Measurements from ENCODE around the gene MRI1. TPM values are rescaled to one million over a fixed set of nuclear protein-coding genes. Genes with fewer than 3 reads are reported as not detected.

Gene MRI1
- total RNA-seq, 2 experiments from 2014 or later: 20.4 to 21.1 TPM

DNA sequence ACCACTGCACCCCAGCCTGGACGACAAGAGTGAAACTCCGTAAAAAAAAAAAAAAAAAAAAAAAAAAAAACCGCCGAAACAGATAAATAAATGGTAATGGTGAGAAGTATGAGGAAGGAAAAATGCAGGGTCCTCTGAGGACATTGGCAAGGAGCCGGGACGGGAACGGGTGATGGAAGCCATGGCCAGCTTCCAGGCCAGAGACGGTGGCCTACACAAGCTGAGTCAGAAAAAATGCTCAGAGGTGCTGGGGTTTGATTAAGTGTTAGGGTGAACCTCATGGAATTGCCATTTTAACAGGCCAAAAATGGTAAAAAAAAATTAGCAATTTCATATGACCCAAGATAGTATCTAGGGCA, 30.1 kb downstream of the MRI1 start:
- H3K9me3 ChIP-seq (ENCODE audit: control insufficient read depth in 1 of 2, insufficient read depth in 1 of 2, low read length in 2 of 2): no peaks in the 10 kb centered on the region
- Mint-ChIP-seq H3K4me1 (ENCODE audit: low read depth) (peaks cover 41% of the 10 kb centered on the region), H3K36me3 (ENCODE audit: low read depth) (peaks cover 4% of the 10 kb centered on the region), H3K27ac (peak overlapping the region; percentile 90), H3K9me3 (no peaks in the 10 kb centered on the region), H3K4me3 (peak overlapping the region; percentile 96), H3K27me3 (no peaks in the 10 kb centered on the region)
- H3K4me3 ChIP-seq (ENCODE audit: low read length): peak overlapping the region; percentile 70
- intact Hi-C loops (cut with DNase I, micrococcal nuclease): loop anchor here (2.0 kb wide), 2 partner anchors 20 to 52 kb away; partner anchors contain the start of gene C19orf53 (in 1 of the 2)
- ATAC-seq (ENCODE audit: poor library complexity) (peak; percentile 3), DNase-seq (peak in 1 of 14 experiments; percentile 37)
- H3K27ac ChIP-seq (ENCODE audit: low read depth in 1 of 2, low read length in 2 of 2): peak overlapping the region; percentile 59 to 64
- TF ChIP-seq, protein P1, sequence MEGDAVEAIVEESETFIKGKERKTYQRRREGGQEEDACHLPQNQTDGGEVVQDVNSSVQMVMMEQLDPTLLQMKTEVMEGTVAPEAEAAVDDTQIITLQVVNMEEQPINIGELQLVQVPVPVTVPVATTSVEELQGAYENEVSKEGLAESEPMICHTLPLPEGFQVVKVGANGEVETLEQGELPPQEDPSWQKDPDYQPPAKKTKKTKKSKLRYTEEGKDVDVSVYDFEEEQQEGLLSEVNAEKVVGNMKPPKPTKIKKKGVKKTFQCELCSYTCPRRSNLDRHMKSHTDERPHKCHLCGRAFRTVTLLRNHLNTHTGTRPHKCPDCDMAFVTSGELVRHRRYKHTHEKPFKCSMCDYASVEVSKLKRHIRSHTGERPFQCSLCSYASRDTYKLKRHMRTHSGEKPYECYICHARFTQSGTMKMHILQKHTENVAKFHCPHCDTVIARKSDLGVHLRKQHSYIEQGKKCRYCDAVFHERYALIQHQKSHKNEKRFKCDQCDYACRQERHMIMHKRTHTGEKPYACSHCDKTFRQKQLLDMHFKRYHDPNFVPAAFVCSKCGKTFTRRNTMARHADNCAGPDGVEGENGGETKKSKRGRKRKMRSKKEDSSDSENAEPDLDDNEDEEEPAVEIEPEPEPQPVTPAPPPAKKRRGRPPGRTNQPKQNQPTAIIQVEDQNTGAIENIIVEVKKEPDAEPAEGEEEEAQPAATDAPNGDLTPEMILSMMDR (IDR thresholded peaks at IDR 0.05): no peak
- ChIA-PET CTCF (interaction anchor here (0.7 to 1.8 kb wide), 3 partner anchors 10 to 205 kb away, joined by 3 to 4 read pairs (median 3); no protein-coding TSS in a partner anchor), POLR2A (interaction anchor here (0.6 to 3.4 kb wide), 11 partner anchors 20 to 237 kb away, joined by 3 to 21 read pairs (median 5); partner anchors contain the start of genes C19orf53, DCAF15, IL27RA and MRI1)
- H3K4me1 ChIP-seq (ENCODE audit: insufficient read depth, low read length): peaks cover 40% of the 10 kb centered on the region
- H3K27me3 ChIP-seq (ENCODE audit: control insufficient read depth in 1 of 2, insufficient read depth in 2 of 2, low read length in 2 of 2): no peaks in the 10 kb centered on the region
- H3K36me3 ChIP-seq (ENCODE audit: insufficient read depth, low read length): no peaks in the 10 kb centered on the region

DNA sequence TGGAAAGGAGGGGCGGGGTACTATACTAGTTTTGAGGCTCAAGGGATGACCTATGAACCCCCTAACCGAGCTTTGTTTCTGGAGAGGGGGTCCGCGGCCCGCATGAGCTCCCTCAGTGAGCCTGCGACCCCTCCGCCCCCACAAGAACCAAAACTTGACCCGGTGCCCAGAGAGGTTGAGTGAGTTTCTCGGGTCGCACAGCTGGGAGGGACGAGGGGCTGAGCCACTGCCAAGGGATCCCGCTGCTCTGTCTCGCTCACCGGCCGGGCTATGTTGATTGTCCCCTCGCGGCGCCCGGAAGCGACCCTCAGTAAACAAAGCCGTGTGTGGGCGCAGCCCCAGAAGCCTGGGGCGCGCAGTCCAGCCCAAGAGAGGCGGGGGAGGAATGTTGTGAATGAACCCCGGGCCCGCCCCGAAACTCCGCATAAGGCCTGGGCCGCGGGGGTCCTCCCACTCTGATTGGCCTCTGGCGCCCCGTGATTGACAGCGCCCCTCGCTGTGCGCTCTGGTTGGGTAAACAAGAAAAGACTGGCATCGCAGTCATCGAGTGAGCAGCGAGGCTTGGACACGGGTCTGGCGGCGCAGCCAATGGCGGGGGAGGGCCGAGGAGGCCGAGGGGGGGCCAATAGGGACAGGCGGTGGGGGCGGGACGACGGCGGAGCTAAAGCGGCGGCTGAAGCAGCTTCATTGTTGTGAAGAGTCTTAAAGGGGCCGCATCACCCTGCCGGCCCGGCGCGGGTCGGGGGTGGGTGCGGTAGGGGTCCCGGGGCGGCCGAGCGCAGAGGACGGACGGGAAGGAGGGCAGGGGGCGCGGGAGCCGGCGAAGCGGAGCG, 30.7 kb downstream of the MRI1 start, which contains the start of gene ZSWIM4:
TSS of gene ZSWIM4 (plus strand) at position 687 of the 833 bp plus-strand sequence. CDS start 206 bp downstream, outside the sequence.
- ATAC-seq (ENCODE audit: poor library complexity) (peak; percentile 85), DNase-seq (peak; percentile 66 to 97 (median 90))
- Histone ChIP-seq H3K27me3 (ENCODE audit: control insufficient read depth in 1 of 2, insufficient read depth in 2 of 2, low read length in 2 of 2) (no peaks in the 10 kb centered on the region), H3K27ac (ENCODE audit: low read depth in 1 of 2, low read length in 2 of 2) (peak within 1 kb of the TSS; percentile 59 to 64), H3K4me3 (ENCODE audit: low read length) (peak within 1 kb of the TSS; percentile 70), H3K36me3 (ENCODE audit: insufficient read depth, low read length) (no peaks in the 10 kb centered on the region), H3K9me3 (ENCODE audit: control insufficient read depth in 1 of 2, insufficient read depth in 1 of 2, low read length in 2 of 2) (no peaks in the 10 kb centered on the region), H3K4me1 (ENCODE audit: insufficient read depth, low read length) (peaks cover 34% of the 10 kb centered on the region)
- Mint-ChIP-seq H3K9me3 (no peaks in the 10 kb centered on the region), H3K4me1 (ENCODE audit: low read depth) (peaks cover 40% of the 10 kb centered on the region), H3K36me3 (ENCODE audit: low read depth) (peaks cover 4% of the 10 kb centered on the region), H3K27ac (peak within 1 kb of the TSS; percentile 90), H3K4me3 (peak within 1 kb of the TSS; percentile 96), H3K27me3 (no peaks in the 10 kb centered on the region)
- intact Hi-C loops (cut with DNase I, micrococcal nuclease): loop anchor here (1.0 to 2.0 kb wide), 3 partner anchors 20 to 52 kb away; partner anchors contain the start of gene C19orf53 (in 2 of the 2)
- CTCF ChIA-PET: interaction anchor here (0.6 to 1.8 kb wide), 3 partner anchors 11 to 67 kb away, joined by 3 to 4 read pairs (median 4); no protein-coding TSS in a partner anchor
- POLR2A ChIA-PET: interaction anchor here (0.6 to 3.8 kb wide), 14 partner anchors 7 to 323 kb away, joined by 3 to 21 read pairs (median 5); partner anchors contain the start of genes C19orf53, DCAF15, IL27RA and MRI1
- TF ChIP-seq, protein P1 (IDR thresholded peaks at IDR 0.05): no peak

DNA sequence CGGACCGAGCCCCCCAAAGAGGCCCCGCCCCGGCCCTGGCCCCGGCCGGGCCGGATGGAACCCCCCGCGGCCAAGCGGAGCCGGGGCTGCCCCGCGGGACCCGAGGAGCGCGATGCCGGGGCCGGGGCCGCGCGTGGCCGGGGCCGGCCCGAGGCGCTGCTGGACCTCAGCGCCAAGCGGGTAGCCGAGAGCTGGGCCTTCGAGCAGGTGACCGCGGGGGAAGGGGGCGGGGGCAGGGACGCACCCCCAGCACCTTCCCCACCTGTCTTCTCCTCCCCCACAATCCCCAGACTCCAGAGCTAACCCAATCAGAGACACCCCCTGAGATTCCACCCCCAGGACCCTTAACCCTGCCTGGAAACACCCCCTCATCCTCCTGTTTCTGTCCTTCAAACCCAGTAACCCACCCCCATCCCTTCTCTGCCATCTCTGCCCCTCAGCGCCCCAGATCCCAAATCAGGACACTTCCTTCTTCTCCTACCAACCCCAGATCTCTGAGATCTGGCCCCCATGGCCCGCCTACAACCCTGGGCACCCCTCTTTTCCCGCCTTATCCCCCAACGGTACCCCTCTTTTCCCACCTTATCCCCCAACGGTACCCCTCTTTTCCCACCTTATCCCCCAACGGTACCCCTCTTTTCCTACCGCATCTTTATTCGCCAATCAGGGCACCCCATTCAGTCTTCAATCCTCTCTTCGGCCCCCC, 31.4 kb downstream of the MRI1 start:
- POLR2A ChIA-PET: interaction anchor here (1.0 to 3.8 kb wide), 11 partner anchors 8 to 322 kb away, joined by 3 to 21 read pairs (median 6); partner anchors contain the start of genes C19orf53, IL27RA, MRI1 and PRKACA
- DNase-seq: peak in 1 of 14 experiments; percentile 35

More for the DNA sequence above, 31.4 kb downstream of the MRI1 start:
- CTCF ChIA-PET: interaction anchor here (0.6 to 3.2 kb wide), 3 partner anchors 25 to 67 kb away, joined by 4 to 16 read pairs (median 4); no protein-coding TSS in a partner anchor
- H3K36me3 Mint-ChIP-seq (ENCODE audit: low read depth): peaks cover 4% of the 10 kb centered on the region
- intact Hi-C loops (cut with DNase I, micrococcal nuclease): loop anchor here (1.0 to 2.0 kb wide), 4 partner anchors 21 to 51 kb away; partner anchors contain the start of gene C19orf53 (in 2 of the 2)
- peak overlapping the region; percentile 82 for H3K4me3 Mint-ChIP-seq
- no peaks in the 10 kb centered on the region for H3K9me3 ChIP-seq (ENCODE audit: control insufficient read depth in 1 of 2, insufficient read depth in 1 of 2, low read length in 2 of 2)
- TF ChIP-seq, protein P1 (IDR thresholded peaks at IDR 0.05): no peak
- H3K9me3 Mint-ChIP-seq: no peaks in the 10 kb centered on the region
- H3K4me1 ChIP-seq (ENCODE audit: insufficient read depth, low read length): peaks cover 29% of the 10 kb centered on the region
- peak overlapping the region in 1 of 2 donors; percentile 59 for H3K27ac ChIP-seq (ENCODE audit: low read depth in 1 of 2, low read length in 2 of 2)
- H3K4me3 ChIP-seq (ENCODE audit: low read length): peak overlapping the region; percentile 70
- ATAC-seq (ENCODE audit: poor library complexity): peak; percentile 4
- no peaks in the 10 kb centered on the region for H3K27me3 ChIP-seq (ENCODE audit: control insufficient read depth in 1 of 2, insufficient read depth in 2 of 2, low read length in 2 of 2)
- no peaks in the 10 kb centered on the region for H3K36me3 ChIP-seq (ENCODE audit: insufficient read depth, low read length)
- H3K27me3 Mint-ChIP-seq: no peaks in the 10 kb centered on the region
- H3K27ac Mint-ChIP-seq: peak overlapping the region; percentile 90
- peaks cover 34% of the 10 kb centered on the region for H3K4me1 Mint-ChIP-seq (ENCODE audit: low read depth)
